OCI-LY7 (cell line): ENCODE data around the gene GNG5.

Experiments used
- CTCF ChIP-seq: fragments of 200-600 bp; sonication (generic); conservative IDR thresholded peaks from 2 replicates; pipeline ENCODE4 v1.5.1; 2014; ENCODE audit warnings: mild to moderate bottlenecking, antibody characterized with exemption, low read length, moderate library complexity, mixed read lengths
- EZH2phosphoT487 ChIP-seq: fragments of 200-600 bp; sonication (generic); IDR thresholded peaks from 2 replicates; pipeline ENCODE4 v1.6.1; 2018; ENCODE audit warnings: low read depth, borderline replicate concordance, mild to moderate bottlenecking, mixed run types, antibody characterized with exemption, low read length, moderate library complexity, mixed read lengths

GRCh38 chr1:84462118-84462517, 44.3 kb downstream of the GNG5 start:
- no peak for TF ChIP-seq CTCF
- no peak for TF ChIP-seq EZH2phosphoT487
